ENCODE results near the gene ZYG11B.

- no peak for TF ChIP-seq MAX (IDR thresholded peaks at IDR 0.05; ENCODE audit: insufficient read depth, insufficient read length)
- TF ChIP-seq CTCF (IDR thresholded peaks at IDR 0.05; ENCODE audit: extremely low read depth in 1 of 2, insufficient read depth in 1 of 2, low read depth in 1 of 2, low read length in 2 of 2) = no peak
Measured at GRCh38 chr1:52691821-52692220, 34.4 kb upstream of the ZYG11B start.
